Activated CD4-positive, alpha-beta T cell treated with anti-CD3 and anti-CD28 coated beads, Interleukin-2, amount 50 U/mL, for 4 hours (primary cell): ENCODE data around the gene PKP3.
"Not testable (repeated sequence)": the region's sequence is repeated elsewhere in the genome, so short reads cannot be mapped to it uniquely, and the experiment has no call there.

Source experiments
- DNase-seq, 2 experiments: peaks; one replicate each; pipeline ENCODE4 v3.0.0-alpha.2; 2020

PKP3 gene

GRCh38 chr11:396948-397548, 3.0 kb downstream of the PKP3 start:
- peak in 1 of 2 experiments; percentile 30 for DNase-seq

DNA sequence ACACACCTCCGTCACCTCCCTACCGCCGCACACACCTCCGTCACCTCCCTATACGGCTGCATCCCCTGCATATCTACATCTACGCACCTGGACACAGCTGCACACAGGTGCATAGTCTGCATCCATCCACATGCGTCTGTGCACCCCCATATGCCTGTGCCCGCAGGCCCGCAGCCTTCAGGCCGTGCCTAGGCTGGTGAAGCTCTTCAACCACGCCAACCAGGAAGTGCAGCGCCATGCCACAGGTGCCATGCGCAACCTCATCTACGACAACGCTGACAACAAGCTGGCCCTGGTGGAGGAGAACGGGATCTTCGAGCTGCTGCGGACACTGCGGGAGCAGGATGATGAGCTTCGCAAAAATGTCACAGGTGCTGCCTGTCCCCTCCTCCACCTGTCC, 4.8 kb downstream of the PKP3 start:
- no peak for DNase-seq

DNA sequence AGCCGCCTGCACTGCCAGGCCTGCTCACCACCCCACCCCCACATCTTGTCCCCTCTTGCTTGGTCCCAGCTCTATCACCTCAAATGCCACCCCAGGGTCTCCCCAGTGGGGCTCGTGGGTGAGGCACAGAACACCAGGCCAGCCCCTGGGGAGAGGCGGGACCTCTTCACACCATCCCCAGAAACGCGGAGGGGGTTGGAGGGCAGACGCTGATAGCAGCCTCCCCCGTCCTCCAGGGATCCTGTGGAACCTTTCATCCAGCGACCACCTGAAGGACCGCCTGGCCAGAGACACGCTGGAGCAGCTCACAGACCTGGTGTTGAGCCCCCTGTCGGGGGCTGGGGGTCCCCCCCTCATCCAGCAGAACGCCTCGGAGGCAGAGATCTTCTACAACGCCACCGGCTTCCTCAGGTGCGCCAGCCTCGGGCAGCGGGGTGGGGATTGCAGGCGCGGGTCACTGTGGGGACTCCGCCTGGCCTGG, 5.8 kb downstream of the PKP3 start:
- no peak for DNase-seq

GRCh38 chr11:400241-400689, 6.3 kb downstream of the PKP3 start:
- no peak for DNase-seq

GRCh38 chr11:401196-401595, 7.2 kb downstream of the PKP3 start:
- DNase-seq: not testable (repeated sequence)

DNA sequence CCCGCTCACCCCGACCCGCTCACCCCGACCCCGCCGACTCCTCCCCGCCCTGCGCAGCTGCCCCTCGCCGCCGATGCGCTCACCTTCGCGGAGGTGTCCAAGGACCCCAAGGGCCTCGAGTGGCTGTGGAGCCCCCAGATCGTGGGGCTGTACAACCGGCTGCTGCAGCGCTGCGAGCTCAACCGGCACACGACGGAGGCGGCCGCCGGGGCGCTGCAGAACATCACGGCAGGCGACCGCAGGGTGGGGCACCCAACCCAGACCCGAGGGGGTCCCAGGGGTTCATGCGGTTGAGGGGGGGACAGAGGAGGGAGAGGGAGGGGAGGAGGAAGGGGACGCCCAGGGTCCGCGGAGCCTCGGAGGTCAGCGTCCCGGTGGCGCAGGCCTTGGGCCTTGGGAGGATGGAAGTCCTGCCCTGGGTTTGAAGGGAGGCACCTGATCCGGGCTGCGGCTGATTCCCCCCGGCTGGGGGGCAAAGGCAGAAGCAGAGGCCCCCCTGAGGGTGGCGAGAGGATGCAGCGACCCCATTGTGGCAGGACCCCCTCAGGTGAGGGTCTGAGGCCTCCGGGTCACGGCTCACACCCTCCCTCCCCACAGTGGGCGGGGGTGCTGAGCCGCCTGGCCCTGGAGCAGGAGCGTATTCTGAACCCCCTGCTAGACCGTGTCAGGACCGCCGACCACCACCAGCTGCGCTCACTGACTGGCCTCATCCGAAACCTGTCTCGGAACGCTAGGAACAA, 9.2 kb downstream of the PKP3 start:
- DNase-seq: no peak

- no peak for DNase-seq
Measured at GRCh38 chr11:403761-404431, 9.9 kb downstream of the PKP3 start.

DNA sequence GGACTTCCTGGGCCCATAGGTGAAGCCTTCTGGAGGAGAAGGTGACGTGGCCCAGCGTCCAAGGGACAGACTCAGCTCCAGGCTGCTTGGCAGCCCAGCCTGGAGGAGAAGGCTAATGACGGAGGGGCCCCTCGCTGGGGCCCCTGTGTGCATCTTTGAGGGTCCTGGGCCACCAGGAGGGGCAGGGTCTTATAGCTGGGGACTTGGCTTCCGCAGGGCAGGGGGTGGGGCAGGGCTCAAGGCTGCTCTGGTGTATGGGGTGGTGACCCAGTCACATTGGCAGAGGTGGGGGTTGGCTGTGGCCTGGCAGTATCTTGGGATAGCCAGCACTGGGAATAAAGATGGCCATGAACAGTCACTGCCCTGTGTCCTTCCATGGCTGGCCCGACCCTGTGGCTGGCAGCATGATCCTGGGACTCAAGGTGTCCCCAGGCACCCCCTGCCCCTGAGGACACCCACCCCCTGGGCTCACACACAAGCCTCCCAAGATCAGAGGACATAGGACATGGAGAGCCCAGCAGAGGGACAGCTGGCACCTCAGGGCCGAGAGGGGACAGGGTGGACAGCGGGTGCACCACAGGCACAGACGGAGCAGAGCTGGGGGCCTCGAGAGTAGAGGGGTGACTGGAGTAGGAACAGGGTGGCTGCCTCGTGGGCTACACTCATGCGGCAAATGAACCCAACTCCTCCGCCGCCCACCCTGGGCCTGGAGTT, 10.7 kb downstream of the PKP3 start:
- DNase-seq: no peak

DNA sequence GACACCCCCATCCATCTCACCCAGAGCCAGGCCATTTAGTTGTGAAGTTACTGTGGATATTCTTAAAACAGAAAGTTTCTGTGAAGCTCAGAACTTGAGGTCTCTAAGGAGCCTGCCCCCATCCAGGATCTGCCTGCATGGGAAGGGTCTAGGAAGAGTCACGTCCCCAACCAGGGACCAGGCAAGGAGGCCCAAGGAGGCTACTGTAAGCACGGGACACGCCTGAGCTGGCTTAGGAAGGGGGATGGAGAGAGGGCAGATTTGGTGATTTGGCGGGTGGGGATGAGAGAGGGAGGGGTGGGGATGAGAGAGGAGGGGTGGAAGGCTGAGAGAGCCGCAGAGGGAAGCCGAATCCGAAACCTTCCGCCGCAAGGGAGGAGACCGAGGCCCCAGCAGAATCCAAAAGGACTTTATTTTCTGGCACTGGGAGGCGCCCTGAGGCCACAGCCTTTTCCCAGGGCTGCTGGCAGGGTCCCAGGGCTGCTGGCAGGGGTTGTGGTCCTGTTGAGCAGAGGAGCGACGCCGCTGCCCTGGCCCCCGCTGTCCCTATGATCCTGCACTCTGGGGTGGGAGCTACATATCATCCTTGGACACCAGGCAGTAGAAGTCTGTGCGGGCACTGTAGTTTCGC, 11.4 kb downstream of the PKP3 start:
- no peak for DNase-seq

DNA sequence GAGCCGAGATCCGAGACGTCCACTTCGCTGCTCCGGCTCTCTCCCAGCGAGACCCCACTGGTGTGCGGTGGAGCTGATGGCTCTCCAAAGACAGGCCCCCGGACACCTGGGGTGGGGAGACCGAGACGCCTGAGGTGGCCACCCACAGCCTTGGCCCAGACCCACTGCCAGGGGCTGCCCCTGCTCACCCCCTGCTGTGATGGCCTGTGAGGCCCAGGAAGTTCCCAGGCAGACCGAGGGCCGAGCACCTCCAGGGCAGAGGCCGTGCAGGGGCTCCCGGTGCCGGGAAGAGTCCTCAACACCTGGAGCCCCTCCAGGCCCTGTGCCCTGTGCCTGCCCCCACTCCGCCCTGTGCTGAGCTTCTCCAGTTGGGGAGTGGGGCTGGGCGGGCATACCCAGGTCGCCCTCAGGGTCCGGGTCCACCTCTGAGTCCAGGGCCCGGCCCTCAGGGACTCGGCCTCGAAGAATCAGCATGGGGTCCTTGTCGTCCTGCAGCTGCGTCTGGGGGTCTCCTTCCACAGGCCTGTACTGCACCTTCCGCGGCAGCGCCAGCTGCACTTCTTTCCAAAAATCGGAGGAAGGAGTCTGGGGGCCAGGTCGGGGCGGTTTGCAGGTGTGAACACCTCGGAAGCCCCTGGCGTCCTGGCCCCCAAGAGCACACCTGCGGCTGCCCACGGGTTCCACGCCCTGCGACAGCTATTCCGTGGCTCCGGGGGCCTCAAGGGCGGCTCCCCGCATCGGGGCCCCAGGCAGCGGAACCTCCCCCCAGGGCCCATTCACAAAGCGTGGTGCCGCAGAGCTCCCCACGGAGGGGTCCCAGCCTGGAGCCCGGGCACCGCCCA, 12.2 kb downstream of the PKP3 start:
- no peak for DNase-seq

DNA sequence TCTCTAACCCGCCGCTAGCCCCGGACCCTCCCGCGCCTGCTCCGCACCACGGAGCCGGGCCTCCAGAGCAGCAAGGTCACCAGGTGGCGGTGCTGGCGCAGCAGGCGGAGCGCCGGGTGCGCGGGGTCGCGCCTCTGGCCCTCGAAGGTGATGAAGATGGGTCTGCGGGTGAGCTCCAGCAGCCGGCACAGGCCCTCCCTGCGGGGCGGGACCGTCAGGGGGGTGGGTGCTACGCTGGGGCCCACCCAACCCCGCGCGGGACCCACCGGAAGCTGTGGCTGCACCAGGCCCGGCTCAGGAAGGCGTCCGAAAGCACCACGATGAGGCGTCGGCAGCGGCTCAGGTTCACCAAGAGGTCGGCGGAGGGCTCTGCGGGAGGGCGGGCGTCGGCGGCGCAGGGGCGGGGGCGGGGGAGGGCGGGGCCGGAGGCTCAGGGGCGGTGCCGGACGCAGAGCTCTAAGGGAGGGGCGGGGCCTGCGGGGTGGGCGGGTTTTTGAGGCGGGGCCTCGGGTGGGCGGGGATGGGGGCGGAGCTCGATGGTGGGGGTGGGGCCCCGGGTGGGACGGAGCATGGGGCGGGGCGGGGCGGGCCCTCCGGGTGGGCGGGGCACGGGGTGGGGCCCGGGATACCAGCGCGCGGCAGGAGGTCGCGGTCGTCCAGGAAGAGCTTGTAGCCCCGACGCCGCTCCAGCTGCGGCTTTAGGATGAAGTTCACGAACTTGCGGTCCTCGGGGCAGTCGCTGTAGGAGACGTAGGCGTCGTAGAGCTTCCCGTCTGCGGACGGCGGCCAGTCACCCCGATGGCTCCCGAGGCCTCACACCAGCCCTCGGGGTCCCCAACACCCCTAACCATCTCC, 13.0 kb downstream of the PKP3 start:
- DNase-seq: peak; percentile 74 to 79

GRCh38 chr11:407651-408123, 13.7 kb downstream of the PKP3 start:
- DNase-seq: no peak

DNA sequence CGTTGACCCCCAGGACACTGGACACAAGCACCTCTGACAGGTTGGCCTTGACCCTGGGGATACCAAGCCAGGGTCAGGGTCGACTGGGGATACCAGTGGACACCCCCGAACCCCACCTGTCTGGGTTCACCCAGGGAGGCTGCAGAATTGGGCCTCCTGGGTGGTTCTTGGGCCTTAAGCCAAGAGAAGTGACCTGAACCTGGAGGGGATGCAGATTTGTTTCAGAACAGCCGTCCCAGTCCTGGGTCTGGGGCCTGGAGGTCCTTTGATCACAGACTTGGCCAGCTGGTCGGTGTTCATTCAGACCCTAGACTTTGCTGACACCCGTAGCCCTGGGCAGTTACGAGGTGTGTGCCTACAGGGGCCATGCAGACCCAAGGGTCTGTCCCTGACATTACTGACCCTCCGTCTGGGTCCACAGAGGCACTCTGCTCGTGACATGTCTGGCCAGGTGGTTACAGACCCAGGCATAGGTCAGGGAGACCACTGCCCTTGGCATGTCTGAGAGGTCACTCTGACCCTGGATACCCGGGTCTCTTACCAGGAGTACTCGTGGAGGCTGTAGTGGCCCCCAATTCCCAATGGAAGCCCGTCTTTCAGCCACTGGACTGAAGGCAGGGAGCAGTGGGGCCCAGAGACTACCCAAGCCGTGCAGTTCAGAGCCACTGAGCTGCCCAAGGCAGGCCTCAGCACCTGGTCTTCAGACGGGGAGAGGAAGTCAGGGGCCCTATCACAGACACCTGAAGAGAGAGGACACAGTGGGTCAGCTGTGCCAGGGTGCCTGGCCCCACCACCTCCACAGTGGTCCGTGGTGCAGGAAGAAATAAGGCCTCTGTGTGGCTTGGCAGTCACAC, 14.4 kb downstream of the PKP3 start:
- DNase-seq: no peak

DNA sequence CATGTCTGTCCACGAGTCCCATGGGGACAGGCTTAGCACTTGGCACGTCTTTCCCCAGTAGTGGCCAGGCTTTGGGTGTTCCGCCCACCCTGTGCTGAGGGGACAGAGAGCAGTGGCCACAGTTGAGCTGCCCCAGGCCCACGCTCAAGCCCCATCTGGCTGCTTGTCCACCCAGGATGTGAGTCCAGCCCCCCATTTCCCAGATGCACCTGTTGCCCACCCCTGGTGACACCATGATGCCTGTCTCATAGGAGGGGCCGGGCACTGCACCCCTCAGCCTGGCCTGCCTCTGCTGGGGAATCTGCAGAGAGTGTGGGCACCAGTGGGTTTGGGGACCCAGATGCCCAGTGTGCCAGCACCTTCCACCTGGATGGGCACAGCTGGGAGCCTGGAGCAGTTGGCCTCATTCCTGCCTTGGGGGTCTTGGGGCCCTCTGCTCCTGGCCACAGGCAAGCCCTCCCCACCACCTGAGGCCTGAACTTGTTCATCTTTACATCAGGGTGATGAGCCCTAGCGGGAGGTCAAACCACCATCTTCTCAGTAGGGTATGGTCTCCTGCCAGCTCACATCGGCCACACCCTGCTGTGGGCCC, 15.1 kb downstream of the PKP3 start:
- DNase-seq: no peak

- DNase-seq: no peak
Measured at GRCh38 chr11:409600-410483, 15.8 kb downstream of the PKP3 start.

- not testable (repeated sequence) for DNase-seq
Measured at GRCh38 chr11:410711-411110, 16.7 kb downstream of the PKP3 start.

- not testable (repeated sequence) for DNase-seq
Measured at GRCh38 chr11:411520-411919, 17.5 kb downstream of the PKP3 start.

GRCh38 chr11:412641-413119, 18.7 kb downstream of the PKP3 start:
- no peak for DNase-seq
